GM18498 (cell line): Measurements from ENCODE around the gene TPO.
"Not testable (repeated sequence)": the region's sequence is repeated elsewhere in the genome, so short reads cannot be mapped to it uniquely, and the experiment has no call there.

Experiments used
- ATAC-seq: cut with Tn5 transposase; IDR thresholded peaks from one replicate; pipeline ENCODE4 v1.9.1; 2021; ENCODE audit warnings: mild to moderate bottlenecking, moderate library complexity; ENCODE audit not compliant: unreplicated experiment

The TPO gene

GRCh38 chr2:1403565-1403964 is 9.7 kb upstream of the TPO start:
- no peak for ATAC-seq

- no peak for ATAC-seq
These were observed 8.1 kb upstream of the TPO start for GRCh38 chr2:1405124-1405523.

- ATAC-seq, result no peak
These were observed 7.3 kb upstream of the TPO start for GRCh38 chr2:1405967-1406366.

- no peak for ATAC-seq
These were observed 6.8 kb upstream of the TPO start for GRCh38 chr2:1406434-1406833.

GRCh38 chr2:1407950-1408675 is 5.2 kb upstream of the TPO start:
- ATAC-seq, result no peak

GRCh38 chr2:1414121-1414520 is 858 bp downstream of the TPO start:
- no peak for ATAC-seq

GRCh38 chr2:1414901-1415300 is 1.6 kb downstream of the TPO start:
- ATAC-seq, result not testable (repeated sequence)

GRCh38 chr2:1415501-1415900 is 2.2 kb downstream of the TPO start:
- ATAC-seq, result no peak

- no peak for ATAC-seq
These were observed 5.3 kb downstream of the TPO start for GRCh38 chr2:1418566-1418965.

- ATAC-seq, result no peak
These were observed 7.7 kb downstream of the TPO start for GRCh38 chr2:1420746-1421480.

GRCh38 chr2:1421731-1422130 is 8.5 kb downstream of the TPO start:
- no peak for ATAC-seq

- no peak for ATAC-seq
These were observed 8.9 kb downstream of the TPO start for GRCh38 chr2:1422131-1422530.

- no peak for ATAC-seq
These were observed 9.5 kb downstream of the TPO start for GRCh38 chr2:1422716-1423285.

GRCh38 chr2:1427086-1427485 is 13.8 kb downstream of the TPO start:
- no peak for ATAC-seq

GRCh38 chr2:1429895-1430294 is 16.6 kb downstream of the TPO start:
- ATAC-seq, result no peak

- no peak for ATAC-seq
These were observed 17.2 kb downstream of the TPO start for GRCh38 chr2:1430491-1430890.

- no peak for ATAC-seq
These were observed 18.7 kb downstream of the TPO start for GRCh38 chr2:1431886-1432400.

- no peak for ATAC-seq
These were observed 19.5 kb downstream of the TPO start for GRCh38 chr2:1432726-1433125.

GRCh38 chr2:1436369-1436768 is 23.1 kb downstream of the TPO start:
- ATAC-seq, result no peak

GRCh38 chr2:1437101-1437500 is 23.8 kb downstream of the TPO start:
- no peak for ATAC-seq

GRCh38 chr2:1437537-1437936 is 24.3 kb downstream of the TPO start:
- ATAC-seq, result no peak

- no peak for ATAC-seq
These were observed 25.7 kb downstream of the TPO start for GRCh38 chr2:1438972-1439371.
